Measurements from ENCODE around the gene RDH11. TPM values are rescaled to one million over a fixed set of nuclear protein-coding genes. Genes with fewer than 3 reads are reported as not detected.
A peak's percentile ranks its signal among the peaks of the same experiment; 100 is the strongest.

Gene RDH11
- total RNA-seq, 1 experiment from 2014 or later, result 125 TPM

GRCh38 chr14:67697006-67697405, 1.4 kb upstream of the RDH11 start:
- ATAC-seq (no peak), DNase-seq (no peak)
- peaks cover 33% of the 10 kb centered on the region for H3K79me2 ChIP-seq (ENCODE audit: low read length)
- H3K9me3 ChIP-seq (ENCODE audit: low read length), result no peaks in the 10 kb centered on the region
- intact Hi-C loops (cut with micrococcal nuclease), result no loop called here
- H2AFZ ChIP-seq (ENCODE audit: low read length), result no peak overlapping the region
- CTCF ChIA-PET, result no interaction called here
- H3K27me3 ChIP-seq (ENCODE audit: low read length), result no peaks in the 10 kb centered on the region
- H3K4me2 ChIP-seq (ENCODE audit: low read length), result no peak overlapping the region
- peaks cover 18% of the 10 kb centered on the region for H4K20me1 ChIP-seq (ENCODE audit: low read length)
- H3K9ac ChIP-seq (ENCODE audit: low read length), result no peak overlapping the region
- no peak overlapping the region for H3K4me3 ChIP-seq (ENCODE audit: low read length)
- no peak overlapping the region for H3K27ac ChIP-seq (ENCODE audit: low read length)
- BruUV-seq (replicated peaks), result no TSS peak
- H3K4me1 ChIP-seq (ENCODE audit: insufficient read depth, low read length), result peaks cover 16% of the 10 kb centered on the region
- H3F3A ChIP-seq (ENCODE audit: low read length, unreplicated experiment), result no peaks in the 10 kb centered on the region
- POLR2A ChIA-PET (ENCODE audit: unreplicated experiment), result no interaction called here
- TF ChIP-seq EZH2phosphoT487 (IDR thresholded peaks at IDR 0.05; ENCODE audit: borderline replicate concordance, low read length) (no peak), CTCF (conservative IDR thresholded peaks at IDR 0.05; ENCODE audit: low read depth, low read length) (no peak)
- no peaks in the 10 kb centered on the region for H3K9me2 ChIP-seq (replicated peaks; ENCODE audit: low read length)
- peaks cover 8% of the 10 kb centered on the region for H3K36me3 ChIP-seq (ENCODE audit: low read depth, low read length)

- DNase-seq, result peak; percentile 96
- peaks cover 29% of the 10 kb centered on the region for H3K36me3 ChIP-seq (ENCODE audit: low read depth, low read length)
- H3K4me1 ChIP-seq (ENCODE audit: insufficient read depth, low read length), result peaks cover 16% of the 10 kb centered on the region
- peak overlapping the region; percentile 93 for H3K27ac ChIP-seq (ENCODE audit: low read length)
- H3K9ac ChIP-seq (ENCODE audit: low read length), result peak overlapping the region; percentile 96
- no peaks in the 10 kb centered on the region for H3F3A ChIP-seq (ENCODE audit: low read length, unreplicated experiment)
- H3K27me3 ChIP-seq (ENCODE audit: low read length), result no peaks in the 10 kb centered on the region
- no peaks in the 10 kb centered on the region for H3K9me2 ChIP-seq (replicated peaks; ENCODE audit: low read length)
- H3K79me2 ChIP-seq (ENCODE audit: low read length), result peaks cover 48% of the 10 kb centered on the region
- POLR2A ChIA-PET (ENCODE audit: unreplicated experiment), result interaction anchor here (1.0 to 1.4 kb wide), 3 partner anchors 10 to 27 kb away, joined by 3 to 8 read pairs (median 3); no protein-coding TSS in a partner anchor
- peak overlapping the region; percentile 97 for H3K4me3 ChIP-seq (ENCODE audit: low read length)
- peak overlapping the region; percentile 98 for H3K4me2 ChIP-seq (ENCODE audit: low read length)
- H3K9me3 ChIP-seq (ENCODE audit: low read length), result no peaks in the 10 kb centered on the region
- intact Hi-C loops (cut with micrococcal nuclease), result loop anchor here (1.0 kb wide), 3 partner anchors 21 to 336 kb away; partner anchors contain the start of genes ARG2, ATP6V1D and VTI1B
- CTCF ChIA-PET, result interaction anchor here (0.7 to 1.4 kb wide), 4 partner anchors 9 to 124 kb away, joined by 3 to 11 read pairs (median 8); partner anchors contain the start of gene ARG2
- peak; percentile 89 for ATAC-seq
- TSS peak; percentile 100 for BruUV-seq (replicated peaks)
- peaks cover 27% of the 10 kb centered on the region for H4K20me1 ChIP-seq (ENCODE audit: low read length)
- H2AFZ ChIP-seq (ENCODE audit: low read length), result peak overlapping the region; percentile 82
- TF ChIP-seq CTCF (conservative IDR thresholded peaks at IDR 0.05; ENCODE audit: low read depth, low read length) (no peak), EZH2 (IDR thresholded peaks at IDR 0.05; ENCODE audit: low read length, unreplicated experiment) (no peak), EZH2phosphoT487 (IDR thresholded peaks at IDR 0.05; ENCODE audit: borderline replicate concordance, low read length) (no peak)
These were observed 672 bp downstream of the RDH11 start for GRCh38 chr14:67694791-67695393.

GRCh38 chr14:67690011-67690410, 5.6 kb downstream of the RDH11 start:
- CTCF ChIA-PET, result no interaction called here
- H3K36me3 ChIP-seq (ENCODE audit: low read depth, low read length), result peaks cover 65% of the 10 kb centered on the region

More at GRCh38 chr14:67690011-67690410, 5.6 kb downstream of the RDH11 start:
- no peak for DNase-seq
- no peak overlapping the region for H3K9ac ChIP-seq (ENCODE audit: low read length)
- no peaks in the 10 kb centered on the region for H3K27me3 ChIP-seq (ENCODE audit: low read length)
- H3F3A ChIP-seq (ENCODE audit: low read length, unreplicated experiment), result no peaks in the 10 kb centered on the region
- no peak overlapping the region for H3K27ac ChIP-seq (ENCODE audit: low read length)
- POLR2A ChIA-PET (ENCODE audit: unreplicated experiment), result no interaction called here
- H3K9me2 ChIP-seq (replicated peaks; ENCODE audit: low read length), result no peaks in the 10 kb centered on the region
- H3K4me1 ChIP-seq (ENCODE audit: insufficient read depth, low read length), result peaks cover 16% of the 10 kb centered on the region
- H3K79me2 ChIP-seq (ENCODE audit: low read length), result peaks cover 42% of the 10 kb centered on the region
- no peak overlapping the region for H3K4me2 ChIP-seq (ENCODE audit: low read length)
- H3K9me3 ChIP-seq (ENCODE audit: low read length), result no peaks in the 10 kb centered on the region
- H2AFZ ChIP-seq (ENCODE audit: low read length), result no peak overlapping the region
- peaks cover 28% of the 10 kb centered on the region for H4K20me1 ChIP-seq (ENCODE audit: low read length)
- ATAC-seq, result no peak
- no TSS peak for BruUV-seq (replicated peaks)
- H3K4me3 ChIP-seq (ENCODE audit: low read length), result no peak overlapping the region
- TF ChIP-seq EZH2phosphoT487 (IDR thresholded peaks at IDR 0.05; ENCODE audit: borderline replicate concordance, low read length) (no peak), EZH2 (IDR thresholded peaks at IDR 0.05; ENCODE audit: low read length, unreplicated experiment) (no peak), CTCF (conservative IDR thresholded peaks at IDR 0.05; ENCODE audit: low read depth, low read length) (no peak)
- intact Hi-C loops (cut with micrococcal nuclease), result no loop called here

Measured in PC-3 (cell line).